HL-60 (cell line): ENCODE results near the gene PIEZO1.

Experiments
- GABPA ChIP-seq: IDR thresholded peaks from 2 replicates; pipeline ENCODE4 v1.6.1; 2012; ENCODE audit warnings: low read depth
- POLR2AphosphoS5 ChIP-seq: IDR thresholded peaks from 2 replicates; pipeline ENCODE4 v1.6.1; 2012; ENCODE audit warnings: low read depth
- SPI1 ChIP-seq: IDR thresholded peaks from 2 replicates; pipeline ENCODE4 v1.6.1; 2012; ENCODE audit warnings: low read depth, mild to moderate bottlenecking, borderline replicate concordance
- TF ChIP-seq, protein P1 (sequence below): IDR thresholded peaks from one replicate; pipeline ENCODE4 v1.5.1; 2011; ENCODE audit warnings: low read length, control low read depth, inconsistent platforms; ENCODE audit not compliant: insufficient read depth
- TF ChIP-seq, protein P2 (sequence below): IDR thresholded peaks from 2 replicates; pipeline ENCODE4 v1.6.1; 2012; ENCODE audit warnings: low read depth; ENCODE audit not compliant: insufficient replicate concordance

DNA sequence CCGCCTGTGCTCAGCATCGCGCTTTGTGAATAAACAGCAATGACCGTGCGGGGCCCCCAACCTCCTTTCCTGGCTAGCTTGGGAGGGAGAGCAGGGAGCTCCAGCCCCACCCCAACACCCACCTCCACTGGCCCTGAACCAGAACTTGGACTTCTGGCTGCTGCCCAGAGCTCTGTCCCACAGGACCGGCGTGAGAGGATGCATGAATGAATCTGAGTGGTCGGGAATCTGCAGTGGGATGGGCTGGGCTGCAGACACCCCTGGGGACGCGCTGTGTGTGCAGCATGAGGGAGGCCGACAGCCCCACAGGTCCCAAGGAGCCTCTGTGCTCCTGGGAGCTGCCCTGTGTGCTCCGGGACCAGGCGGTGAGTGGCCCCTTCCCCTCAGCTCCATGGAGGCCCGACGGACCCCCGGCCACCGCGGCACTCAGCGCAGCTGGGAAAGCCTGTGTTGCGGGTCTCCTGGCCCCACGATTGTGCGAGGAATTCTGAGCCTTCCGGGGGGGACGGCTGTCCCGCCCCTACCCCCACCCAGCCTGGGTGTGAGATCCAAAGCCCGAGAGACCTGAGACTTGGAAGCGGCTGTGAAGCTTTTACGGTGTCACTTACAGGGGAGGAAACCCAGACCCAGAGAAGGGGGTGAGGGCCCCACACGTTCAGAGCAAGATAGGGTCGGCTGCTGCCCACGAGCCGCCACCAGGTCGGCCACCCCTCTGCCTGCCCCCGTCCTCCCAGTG, 5.4 kb downstream of the PIEZO1 start:
- TF ChIP-seq, protein P1, sequence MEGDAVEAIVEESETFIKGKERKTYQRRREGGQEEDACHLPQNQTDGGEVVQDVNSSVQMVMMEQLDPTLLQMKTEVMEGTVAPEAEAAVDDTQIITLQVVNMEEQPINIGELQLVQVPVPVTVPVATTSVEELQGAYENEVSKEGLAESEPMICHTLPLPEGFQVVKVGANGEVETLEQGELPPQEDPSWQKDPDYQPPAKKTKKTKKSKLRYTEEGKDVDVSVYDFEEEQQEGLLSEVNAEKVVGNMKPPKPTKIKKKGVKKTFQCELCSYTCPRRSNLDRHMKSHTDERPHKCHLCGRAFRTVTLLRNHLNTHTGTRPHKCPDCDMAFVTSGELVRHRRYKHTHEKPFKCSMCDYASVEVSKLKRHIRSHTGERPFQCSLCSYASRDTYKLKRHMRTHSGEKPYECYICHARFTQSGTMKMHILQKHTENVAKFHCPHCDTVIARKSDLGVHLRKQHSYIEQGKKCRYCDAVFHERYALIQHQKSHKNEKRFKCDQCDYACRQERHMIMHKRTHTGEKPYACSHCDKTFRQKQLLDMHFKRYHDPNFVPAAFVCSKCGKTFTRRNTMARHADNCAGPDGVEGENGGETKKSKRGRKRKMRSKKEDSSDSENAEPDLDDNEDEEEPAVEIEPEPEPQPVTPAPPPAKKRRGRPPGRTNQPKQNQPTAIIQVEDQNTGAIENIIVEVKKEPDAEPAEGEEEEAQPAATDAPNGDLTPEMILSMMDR: no peak
- TF ChIP-seq, protein P2, sequence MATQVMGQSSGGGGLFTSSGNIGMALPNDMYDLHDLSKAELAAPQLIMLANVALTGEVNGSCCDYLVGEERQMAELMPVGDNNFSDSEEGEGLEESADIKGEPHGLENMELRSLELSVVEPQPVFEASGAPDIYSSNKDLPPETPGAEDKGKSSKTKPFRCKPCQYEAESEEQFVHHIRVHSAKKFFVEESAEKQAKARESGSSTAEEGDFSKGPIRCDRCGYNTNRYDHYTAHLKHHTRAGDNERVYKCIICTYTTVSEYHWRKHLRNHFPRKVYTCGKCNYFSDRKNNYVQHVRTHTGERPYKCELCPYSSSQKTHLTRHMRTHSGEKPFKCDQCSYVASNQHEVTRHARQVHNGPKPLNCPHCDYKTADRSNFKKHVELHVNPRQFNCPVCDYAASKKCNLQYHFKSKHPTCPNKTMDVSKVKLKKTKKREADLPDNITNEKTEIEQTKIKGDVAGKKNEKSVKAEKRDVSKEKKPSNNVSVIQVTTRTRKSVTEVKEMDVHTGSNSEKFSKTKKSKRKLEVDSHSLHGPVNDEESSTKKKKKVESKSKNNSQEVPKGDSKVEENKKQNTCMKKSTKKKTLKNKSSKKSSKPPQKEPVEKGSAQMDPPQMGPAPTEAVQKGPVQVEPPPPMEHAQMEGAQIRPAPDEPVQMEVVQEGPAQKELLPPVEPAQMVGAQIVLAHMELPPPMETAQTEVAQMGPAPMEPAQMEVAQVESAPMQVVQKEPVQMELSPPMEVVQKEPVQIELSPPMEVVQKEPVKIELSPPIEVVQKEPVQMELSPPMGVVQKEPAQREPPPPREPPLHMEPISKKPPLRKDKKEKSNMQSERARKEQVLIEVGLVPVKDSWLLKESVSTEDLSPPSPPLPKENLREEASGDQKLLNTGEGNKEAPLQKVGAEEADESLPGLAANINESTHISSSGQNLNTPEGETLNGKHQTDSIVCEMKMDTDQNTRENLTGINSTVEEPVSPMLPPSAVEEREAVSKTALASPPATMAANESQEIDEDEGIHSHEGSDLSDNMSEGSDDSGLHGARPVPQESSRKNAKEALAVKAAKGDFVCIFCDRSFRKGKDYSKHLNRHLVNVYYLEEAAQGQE: no peak
- TF ChIP-seq GABPA: no peak
- no peak for TF ChIP-seq POLR2AphosphoS5
- TF ChIP-seq SPI1: no peak
